Measurements from ENCODE around the gene RAB3IL1. TPM values are rescaled to one million over a fixed set of nuclear protein-coding genes. Genes with fewer than 3 reads are reported as not detected.

The RAB3IL1 gene
- total and polyA plus RNA-seq, 3 donors from 2014 or later: 57.7 to 88.2 (median 65.8) TPM

DNA sequence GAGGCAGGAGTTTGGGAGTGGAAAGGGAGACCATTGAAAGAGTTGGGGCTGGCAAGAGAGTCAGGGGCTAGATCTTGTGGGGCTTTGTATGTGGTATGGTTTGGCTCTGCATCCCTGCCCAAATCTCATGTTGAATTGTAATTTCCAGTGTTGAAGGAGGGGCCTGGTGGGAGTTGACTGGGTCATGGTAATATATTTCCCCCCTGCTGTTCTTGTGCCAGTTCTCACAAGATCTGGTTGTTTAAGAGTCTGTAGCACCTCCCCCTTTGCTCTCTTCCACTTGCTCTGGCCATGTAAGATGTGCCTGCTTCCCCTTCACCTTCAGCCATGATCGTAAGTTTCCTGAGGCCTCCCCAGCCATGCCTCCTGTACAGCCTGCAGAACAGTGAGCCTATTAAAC is 10.1 kb upstream of the RAB3IL1 start:
- no peaks in the 10 kb centered on the region for H3K27me3 ChIP-seq
- intact Hi-C loops (cut with DNase I; ENCODE audit: low total_unique reads): no loop called here
- TF ChIP-seq POLR2A (IDR thresholded peaks at IDR 0.05) (no peak), CTCF (IDR thresholded peaks at IDR 0.05) (no peak)
- H3K4me1 ChIP-seq: peaks cover 21% of the 10 kb centered on the region
- 100% methylated on average over 1 of the region's 1 CpG for WGBS, 2 donors
- no peaks in the 10 kb centered on the region for H3K36me3 ChIP-seq (ENCODE audit: low read depth, missing control alignments)
- H3K9me3 ChIP-seq: no peaks in the 10 kb centered on the region
- no peak overlapping the region for H3K4me3 ChIP-seq
- no peak for DNase-seq
- H3K27ac ChIP-seq: no peak overlapping the region

DNA sequence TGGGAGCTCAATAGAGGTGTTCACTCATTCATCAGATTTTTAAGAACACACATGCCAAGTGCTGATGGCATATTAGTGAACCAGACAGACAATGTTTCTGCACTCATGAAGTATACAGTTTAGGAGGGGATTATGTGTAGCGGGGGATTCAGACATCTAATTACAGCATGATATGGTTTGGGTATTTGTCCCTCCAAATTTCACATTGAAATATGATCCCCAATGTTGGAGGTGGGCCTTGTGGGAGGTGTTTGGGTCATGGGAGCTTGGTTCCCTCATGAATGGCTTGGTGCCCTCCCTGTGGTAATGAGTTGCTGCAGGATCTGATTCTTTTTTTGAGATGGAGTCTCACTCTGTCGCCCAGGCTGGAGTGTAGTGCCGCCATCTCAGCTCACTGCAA is 8.9 kb upstream of the RAB3IL1 start:
- Histone ChIP-seq H3K4me1 (peaks cover 27% of the 10 kb centered on the region), H3K9me3 (no peaks in the 10 kb centered on the region), H3K4me3 (no peak overlapping the region), H3K27me3 (no peaks in the 10 kb centered on the region), H3K27ac (no peak overlapping the region), H3K36me3 (ENCODE audit: low read depth, missing control alignments) (no peaks in the 10 kb centered on the region)
- no peak for DNase-seq
- intact Hi-C loops (cut with DNase I; ENCODE audit: low total_unique reads): no loop called here
- TF ChIP-seq POLR2A (IDR thresholded peaks at IDR 0.05) (no peak), CTCF (IDR thresholded peaks at IDR 0.05) (no peak)
- 86 to 89% methylated on average over 3 of the region's 3 CpGs for WGBS, 2 donors

GRCh38 chr11:61925736-61926135 is 8.4 kb upstream of the RAB3IL1 start:
- H3K27ac ChIP-seq: no peak overlapping the region

DNA sequence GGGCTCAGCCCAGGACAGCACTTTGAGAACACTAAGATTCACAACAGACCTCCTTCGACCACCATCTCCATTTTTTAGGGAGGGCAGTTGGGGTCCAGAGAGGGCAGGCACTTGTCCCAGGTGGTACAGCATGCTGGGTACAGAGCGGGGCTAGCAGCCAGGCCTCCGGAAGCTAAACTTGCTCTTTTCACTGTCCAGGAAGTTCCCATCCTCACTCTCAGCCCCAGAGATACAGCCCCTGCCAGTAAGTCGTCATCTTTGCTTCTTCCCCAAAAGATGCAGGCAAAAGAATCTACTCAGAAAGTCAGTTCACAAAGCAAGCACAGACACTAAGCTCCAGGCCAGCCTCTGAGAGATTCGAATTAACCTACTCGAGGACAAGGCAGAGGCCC is 6.7 kb upstream of the RAB3IL1 start:
- no peak for DNase-seq
- no peaks in the 10 kb centered on the region for H3K27me3 ChIP-seq
- peak overlapping the region; percentile 71 to 83 for H3K27ac ChIP-seq
- H3K4me3 ChIP-seq: no peak overlapping the region
- TF ChIP-seq CTCF (IDR thresholded peaks at IDR 0.05): no peak
- no peak for TF ChIP-seq POLR2A (IDR thresholded peaks at IDR 0.05)
- no peaks in the 10 kb centered on the region for H3K36me3 ChIP-seq (ENCODE audit: low read depth, missing control alignments)
- WGBS, 2 donors: 44 to 56% methylated on average over 5 to 6 of the region's 6 CpGs
- intact Hi-C loops (cut with DNase I; ENCODE audit: low total_unique reads): no loop called here
- H3K4me1 ChIP-seq: peaks cover 41% of the 10 kb centered on the region
- no peaks in the 10 kb centered on the region for H3K9me3 ChIP-seq

More at GRCh38 chr11:61925736-61926135, 8.4 kb upstream of the RAB3IL1 start:
- H3K4me1 ChIP-seq: peaks cover 27% of the 10 kb centered on the region
- 86 to 91% methylated on average over 2 of the region's 2 CpGs for WGBS, 2 donors
- no peak for DNase-seq
- H3K9me3 ChIP-seq: no peaks in the 10 kb centered on the region
- no peak overlapping the region for H3K4me3 ChIP-seq
- H3K36me3 ChIP-seq (ENCODE audit: low read depth, missing control alignments): no peaks in the 10 kb centered on the region
- H3K27me3 ChIP-seq: no peaks in the 10 kb centered on the region
- intact Hi-C loops (cut with DNase I; ENCODE audit: low total_unique reads): no loop called here
- TF ChIP-seq POLR2A (IDR thresholded peaks at IDR 0.05) (no peak), CTCF (IDR thresholded peaks at IDR 0.05) (no peak)
